ENCODE results near the gene MACO1.

- TF ChIP-seq CTCF (conservative IDR thresholded peaks at IDR 0.05; ENCODE audit: low read depth, low read length): no peak
- TF ChIP-seq EZH2 (IDR thresholded peaks at IDR 0.05; ENCODE audit: borderline replicate concordance, low read depth, low read length, poor library complexity, severe bottlenecking): no peak
These were observed 51.5 kb downstream of the MACO1 start for GRCh38 chr1:25482211-25482610.
